H9 (cell line): Measurements from ENCODE around the gene TRAPPC4. TPM values are rescaled to one million over a fixed set of nuclear protein-coding genes. Genes with fewer than 3 reads are reported as not detected.

ENCODE experiments used
- DNase-seq: peaks from one replicate; pipeline ENCODE4 v3.0.0-alpha.2; 2017
- H2AFZ ChIP-seq: one replicate; pipeline ENCODE4 v1.6.1; 2013; ENCODE audit warnings: mild to moderate bottlenecking, low read length, control low read depth, moderate library complexity
- H2AK5ac ChIP-seq: 2 replicates; pipeline ENCODE4 v1.6.1; 2013; ENCODE audit warnings: low read length, control low read depth, mixed read lengths; ENCODE audit not compliant: insufficient read length
- H2BK120ac ChIP-seq: one replicate; pipeline ENCODE4 v1.6.1; 2013; ENCODE audit warnings: low read depth, mild to moderate bottlenecking, low read length, control low read depth, inconsistent platforms; ENCODE audit not compliant: poor library complexity, severe bottlenecking
- H2BK12ac ChIP-seq: 2 replicates; pipeline ENCODE4 v1.6.1; 2013; ENCODE audit warnings: low read length, control low read depth, mixed read lengths, low read depth; ENCODE audit not compliant: insufficient read length
- H2BK15ac ChIP-seq: 2 replicates; pipeline ENCODE4 v1.6.1; 2013; ENCODE audit warnings: low read depth, low read length, control low read depth
- H2BK20ac ChIP-seq: one replicate; pipeline ENCODE4 v1.6.1; 2013; ENCODE audit warnings: low read depth, mild to moderate bottlenecking, low read length, control low read depth, inconsistent platforms; ENCODE audit not compliant: poor library complexity, severe bottlenecking
- H2BK5ac ChIP-seq: 2 replicates; pipeline ENCODE4 v1.6.1; 2013; ENCODE audit warnings: low read length, control low read depth, mixed read lengths; ENCODE audit not compliant: insufficient read length
- H3K14ac ChIP-seq: 2 replicates; pipeline ENCODE4 v1.6.1; 2013; ENCODE audit warnings: low read length, control low read depth; ENCODE audit not compliant: insufficient read depth
- H3K18ac ChIP-seq: 2 replicates; pipeline ENCODE4 v1.6.1; 2013; ENCODE audit warnings: low read depth, mild to moderate bottlenecking, mixed read lengths, low read length, control low read depth; ENCODE audit not compliant: insufficient read length
- H3K23ac ChIP-seq: 2 replicates; pipeline ENCODE4 v1.6.1; 2013; ENCODE audit warnings: low read length, control low read depth, mixed read lengths, low read depth; ENCODE audit not compliant: insufficient read length
- H3K23me2 ChIP-seq: 2 replicates; pipeline ENCODE4 v1.6.1; 2013; ENCODE audit warnings: low read depth, mild to moderate bottlenecking, mixed read lengths, low read length, control low read depth; ENCODE audit not compliant: insufficient read length, poor library complexity, severe bottlenecking
- H3K27ac ChIP-seq: 2 replicates; pipeline ENCODE4 v1.5.1; 2013; ENCODE audit warnings: low read length, control low read depth, mixed read lengths, low read depth; ENCODE audit not compliant: insufficient read length
- H3K27me3 ChIP-seq: 2 replicates; pipeline ENCODE4 v1.6.1; 2013; ENCODE audit warnings: low read length, control low read depth, inconsistent platforms; ENCODE audit not compliant: insufficient read depth
- H3K4ac ChIP-seq: 2 replicates; pipeline ENCODE4 v1.6.1; 2013; ENCODE audit warnings: low read depth, mild to moderate bottlenecking, control low read depth, inconsistent platforms, low read length, moderate library complexity
- H3K4me1 ChIP-seq: 2 replicates; pipeline ENCODE4 v1.6.1; 2013; ENCODE audit warnings: low read length, control low read depth, inconsistent platforms; ENCODE audit not compliant: insufficient read depth
- H3K4me2 ChIP-seq: 2 replicates; pipeline ENCODE4 v1.6.1; 2013; ENCODE audit warnings: low read length, control low read depth, mixed read lengths; ENCODE audit not compliant: insufficient read length, insufficient read depth
- H3K56ac ChIP-seq: 2 replicates; pipeline ENCODE4 v1.6.1; 2013; ENCODE audit warnings: low read depth, mild to moderate bottlenecking, mixed read lengths, low read length, control low read depth; ENCODE audit not compliant: insufficient read length
- H3K79me1 ChIP-seq: 2 replicates; pipeline ENCODE4 v1.6.1; 2013; ENCODE audit warnings: low read depth, mild to moderate bottlenecking, moderate library complexity, low read length, control low read depth, inconsistent platforms; ENCODE audit not compliant: insufficient read depth, poor library complexity, severe bottlenecking
- H3K79me2 ChIP-seq: 2 replicates; pipeline ENCODE4 v1.6.1; 2013; ENCODE audit warnings: low read length, control low read depth, inconsistent platforms; ENCODE audit not compliant: insufficient read depth
- H3K9ac ChIP-seq: 2 replicates; pipeline ENCODE4 v1.6.1; 2013; ENCODE audit warnings: low read length, control low read depth, mixed read lengths; ENCODE audit not compliant: insufficient read length; ENCODE audit errors: extremely low read depth
- H3K9me3 ChIP-seq: one replicate; pipeline ENCODE4 v1.6.1; 2013; ENCODE audit warnings: low read depth, low read length, inconsistent platforms; ENCODE audit not compliant: control insufficient read depth
- H3T11ph ChIP-seq: one replicate; pipeline ENCODE4 v1.6.1; 2013; ENCODE audit warnings: mild to moderate bottlenecking, low read length, control low read depth, inconsistent platforms
- H4K20me1 ChIP-seq: one replicate; pipeline ENCODE4 v1.6.1; 2013; ENCODE audit not compliant: control insufficient read depth, insufficient read length, insufficient read depth
- H4K5ac ChIP-seq: 2 replicates; pipeline ENCODE4 v1.6.1; 2013; ENCODE audit warnings: low read depth, mild to moderate bottlenecking, mixed read lengths, low read length, control low read depth; ENCODE audit not compliant: insufficient read length
- H4K8ac ChIP-seq: replicated peaks from 2 replicates; pipeline ENCODE4 v1.6.1; 2013; ENCODE audit warnings: low read length, control low read depth, mixed read lengths, low read depth; ENCODE audit not compliant: insufficient read length
- H4K91ac ChIP-seq: 2 replicates; pipeline ENCODE4 v1.6.1; 2013; ENCODE audit warnings: low read depth, mild to moderate bottlenecking, moderate library complexity, mixed read lengths, low read length, control low read depth; ENCODE audit not compliant: insufficient read length
- H3K27ac Mint-ChIP-seq, 3 experiments: 2 replicates in 2 of 3; 3 replicates in 1 of 3; pipeline ENCODE4 v1.8.0; 2020 to 2021; ENCODE audit warnings: mixed read lengths in 3 of 3, mild to moderate bottlenecking in 1 of 3, moderate library complexity in 1 of 3
- H3K27me3 Mint-ChIP-seq: 2 replicates; pipeline ENCODE4 v1.8.0; 2021; ENCODE audit warnings: low read depth, mild to moderate bottlenecking, moderate library complexity, mixed read lengths
- H3K36me3 Mint-ChIP-seq, 3 experiments: 2 replicates in 2 of 3; 3 replicates in 1 of 3; pipeline ENCODE4 v1.8.0; 2020 to 2021; ENCODE audit warnings: low read depth in 3 of 3, mixed read lengths in 3 of 3; ENCODE audit not compliant: insufficient read depth in 1 of 3
- H3K4me1 Mint-ChIP-seq, 2 experiments: 2 replicates each; pipeline ENCODE4 v1.8.0; 2020; ENCODE audit warnings: mixed read lengths in 2 of 2
- H3K4me3 Mint-ChIP-seq, 2 experiments: 2 replicates in 1 of 2; 3 replicates in 1 of 2; pipeline ENCODE4 v1.8.0; 2020 to 2021; ENCODE audit warnings: mild to moderate bottlenecking in 2 of 2, mixed read lengths in 2 of 2, moderate library complexity in 1 of 2
- H3K9me3 Mint-ChIP-seq, 2 experiments: 2 replicates in 1 of 2; 3 replicates in 1 of 2; pipeline ENCODE4 v1.8.0; 2020; ENCODE audit warnings: mild to moderate bottlenecking in 2 of 2, mixed read lengths in 2 of 2, moderate library complexity in 1 of 2
- CTCF ChIP-seq: fragments of 200-600 bp; sonication (generic); conservative IDR thresholded peaks from 3 replicates; pipeline ENCODE4 v1.8.0; 2021; ENCODE audit warnings: antibody characterized with exemption, mild to moderate bottlenecking
- WGBS: extraction: QIAGEN DNeasy Blood & Tissue Kit; methylation state at CpG from one replicate; pipeline ENCODE4 v1.1.7; 2013; ENCODE audit warnings: missing lambda C conversion rate, low lambda C conversion rate, mixed read lengths; ENCODE audit not compliant: insufficient read length; ENCODE audit errors: extremely low coverage; 5-methylcytosine and 5-hydroxymethylcytosine counted together
- total RNA-seq: library from RNA; stranded (reverse); gene quantifications from 2 replicates; pipeline ENCODE4 v1.2.1, GENCODE V29; 2021

Gene TRAPPC4
- total RNA-seq, 1 experiment from 2014 or later = 82.8 TPM

- no peak overlapping the region for H3K4ac ChIP-seq
- no peak overlapping the region for H3K56ac ChIP-seq
- Mint-ChIP-seq H3K27me3 (no peaks in the 10 kb centered on the region), H3K36me3 (peaks cover 40 to 55% (median 49%) of the 10 kb centered on the region in 3 experiments), H3K4me1 (peaks cover 7 to 17% of the 10 kb centered on the region in 2 experiments), H3K9me3 (no peaks in the 10 kb centered on the region), H3K27ac (peak overlapping the region in 1 of 3 experiments; percentile 64; a peak in 3 of 7 replicates), H3K4me3 (no peak overlapping the region; a peak in 1 of 5 replicates)
- no peaks in the 10 kb centered on the region for H4K20me1 ChIP-seq
- no peak overlapping the region for H2BK5ac ChIP-seq
- H2BK120ac ChIP-seq = no peak overlapping the region
- TF ChIP-seq CTCF = peak; percentile 58
- no CpG with 5 or more reads among the region's 6 CpGs for WGBS
- H3K27ac ChIP-seq = no peak overlapping the region
- no peak overlapping the region for H4K5ac ChIP-seq
- no peak overlapping the region for H2AFZ ChIP-seq
- no peak overlapping the region for H2BK20ac ChIP-seq
- H3K4me2 ChIP-seq = no peak overlapping the region
- no peaks in the 10 kb centered on the region for H3K27me3 ChIP-seq
- no peaks in the 10 kb centered on the region for H3K9me3 ChIP-seq
- H4K8ac ChIP-seq = no peak overlapping the region
- H3K79me1 ChIP-seq = no peaks in the 10 kb centered on the region
- no peaks in the 10 kb centered on the region for H3K4me1 ChIP-seq
- DNase-seq = no peak
- no peak overlapping the region for H3K9ac ChIP-seq
- no peak overlapping the region for H3K14ac ChIP-seq
- H3T11ph ChIP-seq = no peak overlapping the region
- H3K79me2 ChIP-seq = no peaks in the 10 kb centered on the region
- no peak overlapping the region for H4K91ac ChIP-seq
- H3K23ac ChIP-seq = no peak overlapping the region
- no peak overlapping the region for H2AK5ac ChIP-seq
- H3K23me2 ChIP-seq = no peaks in the 10 kb centered on the region
- no peak overlapping the region for H2BK12ac ChIP-seq
- H3K18ac ChIP-seq = no peak overlapping the region
- no peak overlapping the region for H2BK15ac ChIP-seq
These were observed 26.1 kb downstream of the TRAPPC4 start for GRCh38 chr11:119044708-119045107.
